ENCODE results near the gene MFSD2A.

MFSD2A gene

DNA sequence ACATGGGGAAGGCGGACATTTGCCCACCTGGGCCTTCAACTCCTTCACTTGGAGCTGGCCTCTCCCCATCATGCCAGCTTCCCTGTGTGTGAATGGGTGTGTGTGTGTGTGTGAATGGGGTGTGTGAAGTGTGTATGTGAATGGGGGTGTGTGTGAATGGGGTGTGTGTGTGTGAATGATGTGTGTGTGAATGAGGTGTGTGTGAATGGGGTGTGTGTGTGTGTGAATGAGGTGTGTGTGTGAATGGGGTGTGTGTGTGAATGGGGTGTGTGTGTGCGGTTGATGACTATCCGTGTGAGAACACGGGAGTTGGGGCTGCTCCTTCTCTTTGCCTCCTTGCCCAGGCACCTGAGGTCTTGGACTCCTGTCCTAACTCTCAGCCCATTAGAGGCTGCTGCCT, 9.6 kb downstream of the MFSD2A start:
- H3K4me1 ChIP-seq (ENCODE audit: control insufficient read depth, low read depth, low read length), result no peaks in the 10 kb centered on the region
- peaks cover 8% of the 10 kb centered on the region for H3K36me3 ChIP-seq (ENCODE audit: control insufficient read depth, insufficient read depth, low read length)
- H3K27me3 ChIP-seq (ENCODE audit: insufficient read depth, low read length, poor library complexity), result no peaks in the 10 kb centered on the region
- H3K4me3 ChIP-seq (ENCODE audit: low read length), result no peak overlapping the region
- no peak overlapping the region for H3K23ac ChIP-seq (ENCODE audit: low read length)
- H2BK5ac ChIP-seq (ENCODE audit: low read length), result no peak overlapping the region
- 100% methylated on average over 2 of the region's 4 CpGs for WGBS (ENCODE audit: extremely low coverage, insufficient coverage, low lambda C conversion rate)
- no peak overlapping the region for H2AK5ac ChIP-seq (ENCODE audit: low read length)
- DNase-seq, result no peak
- no peak overlapping the region for H3K27ac ChIP-seq (ENCODE audit: low read depth, low read length)
- H2BK15ac ChIP-seq (replicated peaks; ENCODE audit: low read depth), result no peak overlapping the region
- no peak overlapping the region for H3K18ac ChIP-seq (ENCODE audit: low read length)
- no peak overlapping the region for H3K4me2 ChIP-seq (ENCODE audit: low read length)
- H3K56ac ChIP-seq (ENCODE audit: low read length), result no peak overlapping the region
- no peak overlapping the region for H3K9ac ChIP-seq (ENCODE audit: low read length)
- H4K5ac ChIP-seq (ENCODE audit: low read length), result no peak overlapping the region
- H3K79me1 ChIP-seq (ENCODE audit: low read length), result no peaks in the 10 kb centered on the region
- no peaks in the 10 kb centered on the region for H3K79me2 ChIP-seq (ENCODE audit: control insufficient read depth, insufficient read depth, low read length)
- no peak overlapping the region for H2BK120ac ChIP-seq (ENCODE audit: low read depth, low read length)
- H4K8ac ChIP-seq (ENCODE audit: low read depth, low read length), result no peak overlapping the region
- H3K4ac ChIP-seq (ENCODE audit: low read depth, low read length), result no peak overlapping the region

DNA sequence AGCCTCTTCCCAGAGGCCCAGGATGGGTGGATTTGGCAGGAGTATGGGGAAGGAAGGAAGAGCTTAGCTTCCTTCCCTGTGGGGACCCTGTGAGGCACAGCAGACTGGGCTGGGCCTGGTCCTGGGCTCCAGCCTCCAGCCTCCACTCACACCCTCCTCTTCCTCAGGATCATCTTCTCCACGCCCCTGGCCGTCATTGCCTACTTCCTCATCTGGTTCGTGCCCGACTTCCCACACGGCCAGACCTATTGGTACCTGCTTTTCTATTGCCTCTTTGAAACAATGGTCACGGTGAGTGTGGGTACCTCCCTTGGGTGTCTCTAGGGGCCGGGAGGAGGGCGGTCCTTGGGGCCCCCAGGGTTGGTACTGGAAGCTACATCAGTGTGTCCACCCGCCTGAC, 10.1 kb downstream of the MFSD2A start:
- Histone ChIP-seq H3K18ac (ENCODE audit: low read length) (no peak overlapping the region), H3K9ac (ENCODE audit: low read length) (no peak overlapping the region), H3K23ac (ENCODE audit: low read length) (no peak overlapping the region), H2AK5ac (ENCODE audit: low read length) (no peak overlapping the region), H4K5ac (ENCODE audit: low read length) (no peak overlapping the region), H2BK15ac (replicated peaks; ENCODE audit: low read depth) (no peak overlapping the region), H3K36me3 (ENCODE audit: control insufficient read depth, insufficient read depth, low read length) (peaks cover 8% of the 10 kb centered on the region), H3K4ac (ENCODE audit: low read depth, low read length) (no peak overlapping the region), H3K56ac (ENCODE audit: low read length) (no peak overlapping the region), H3K4me1 (ENCODE audit: control insufficient read depth, low read depth, low read length) (no peaks in the 10 kb centered on the region), H2BK5ac (ENCODE audit: low read length) (no peak overlapping the region), H3K4me2 (ENCODE audit: low read length) (no peak overlapping the region), H3K4me3 (ENCODE audit: low read length) (no peak overlapping the region), H3K27me3 (ENCODE audit: insufficient read depth, low read length, poor library complexity) (no peaks in the 10 kb centered on the region), H2BK120ac (ENCODE audit: low read depth, low read length) (no peak overlapping the region), H3K79me1 (ENCODE audit: low read length) (no peaks in the 10 kb centered on the region), H3K79me2 (ENCODE audit: control insufficient read depth, insufficient read depth, low read length) (no peaks in the 10 kb centered on the region), H4K8ac (ENCODE audit: low read depth, low read length) (no peak overlapping the region), H3K27ac (ENCODE audit: low read depth, low read length) (no peak overlapping the region)
- no CpG with 5 or more reads among the region's 9 CpGs for WGBS (ENCODE audit: extremely low coverage, insufficient coverage, low lambda C conversion rate)
- no peak for DNase-seq

DNA sequence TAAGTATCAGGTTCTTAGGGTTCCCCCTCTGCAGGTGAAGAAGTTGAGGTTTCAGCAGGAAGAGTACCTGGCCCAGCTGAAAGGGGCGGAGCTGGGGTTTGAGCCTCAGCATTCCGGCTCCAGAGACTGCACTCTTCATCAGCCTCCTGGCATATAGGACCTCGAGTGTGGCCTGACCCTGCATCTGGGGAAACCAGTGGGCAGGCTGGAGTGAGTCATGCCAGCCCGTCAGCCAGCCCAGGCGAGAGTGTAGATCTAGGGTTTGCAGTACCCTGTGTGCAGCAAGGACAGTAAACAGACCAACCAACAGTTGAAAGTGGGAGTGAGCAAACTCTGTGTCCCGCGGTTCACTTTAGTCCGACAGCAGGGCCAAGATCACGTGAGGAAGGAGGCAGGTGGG, 14.1 kb downstream of the MFSD2A start:
- no peak overlapping the region for H3K18ac ChIP-seq (ENCODE audit: low read length)
- H2BK120ac ChIP-seq (ENCODE audit: low read depth, low read length), result no peak overlapping the region
- H3K23ac ChIP-seq (ENCODE audit: low read length), result no peak overlapping the region
- H2AK5ac ChIP-seq (ENCODE audit: low read length), result no peak overlapping the region
- no peak for DNase-seq
- H2BK15ac ChIP-seq (replicated peaks; ENCODE audit: low read depth), result no peak overlapping the region
- H3K27me3 ChIP-seq (ENCODE audit: insufficient read depth, low read length, poor library complexity), result no peaks in the 10 kb centered on the region
- H3K79me2 ChIP-seq (ENCODE audit: control insufficient read depth, insufficient read depth, low read length), result no peaks in the 10 kb centered on the region
- no peak overlapping the region for H3K4me2 ChIP-seq (ENCODE audit: low read length)
- H3K36me3 ChIP-seq (ENCODE audit: control insufficient read depth, insufficient read depth, low read length), result peaks cover 8% of the 10 kb centered on the region
- no peak overlapping the region for H3K9ac ChIP-seq (ENCODE audit: low read length)
- no peak overlapping the region for H4K8ac ChIP-seq (ENCODE audit: low read depth, low read length)
- WGBS (ENCODE audit: extremely low coverage, insufficient coverage, low lambda C conversion rate), result no CpG with 5 or more reads among the region's 9 CpGs
- no peak overlapping the region for H2BK5ac ChIP-seq (ENCODE audit: low read length)
- no peaks in the 10 kb centered on the region for H3K4me1 ChIP-seq (ENCODE audit: control insufficient read depth, low read depth, low read length)
- H3K4me3 ChIP-seq (ENCODE audit: low read length), result no peak overlapping the region
- no peak overlapping the region for H3K4ac ChIP-seq (ENCODE audit: low read depth, low read length)
- H3K27ac ChIP-seq (ENCODE audit: low read depth, low read length), result no peak overlapping the region
- H3K56ac ChIP-seq (ENCODE audit: low read length), result no peak overlapping the region
- H3K79me1 ChIP-seq (ENCODE audit: low read length), result no peaks in the 10 kb centered on the region
- no peak overlapping the region for H4K5ac ChIP-seq (ENCODE audit: low read length)

DNA sequence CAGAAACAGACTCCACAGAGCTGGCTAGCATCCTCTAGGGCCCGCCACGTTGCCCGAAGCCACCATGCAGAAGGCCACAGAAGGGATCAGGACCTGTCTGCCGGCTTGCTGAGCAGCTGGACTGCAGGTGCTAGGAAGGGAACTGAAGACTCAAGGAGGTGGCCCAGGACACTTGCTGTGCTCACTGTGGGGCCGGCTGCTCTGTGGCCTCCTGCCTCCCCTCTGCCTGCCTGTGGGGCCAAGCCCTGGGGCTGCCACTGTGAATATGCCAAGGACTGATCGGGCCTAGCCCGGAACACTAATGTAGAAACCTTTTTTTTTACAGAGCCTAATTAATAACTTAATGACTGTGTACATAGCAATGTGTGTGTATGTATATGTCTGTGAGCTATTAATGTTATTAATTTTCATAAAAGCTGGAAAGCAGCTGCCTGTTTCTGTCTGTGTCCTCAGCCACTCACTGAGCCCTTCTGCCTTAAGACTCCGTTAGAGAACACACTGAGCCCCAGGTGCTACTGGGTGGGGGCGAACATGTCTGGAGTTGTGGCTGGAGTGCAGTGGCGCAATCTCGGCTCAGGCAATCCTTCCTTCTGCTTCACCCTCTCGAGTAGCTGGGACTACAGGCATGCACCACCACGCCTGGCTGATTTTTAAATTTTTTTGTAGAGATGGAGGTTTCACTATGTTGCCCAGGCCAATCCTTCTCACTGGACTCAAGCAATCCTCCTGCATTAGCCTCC, 14.8 kb downstream of the MFSD2A start:
- Histone ChIP-seq H3K79me1 (ENCODE audit: low read length) (no peaks in the 10 kb centered on the region), H3K27ac (ENCODE audit: low read depth, low read length) (no peak overlapping the region), H3K56ac (ENCODE audit: low read length) (no peak overlapping the region), H3K9ac (ENCODE audit: low read length) (no peak overlapping the region), H3K27me3 (ENCODE audit: insufficient read depth, low read length, poor library complexity) (no peaks in the 10 kb centered on the region), H4K5ac (ENCODE audit: low read length) (no peak overlapping the region), H2BK5ac (ENCODE audit: low read length) (no peak overlapping the region), H3K4me3 (ENCODE audit: low read length) (no peak overlapping the region), H3K23ac (ENCODE audit: low read length) (no peak overlapping the region), H3K79me2 (ENCODE audit: control insufficient read depth, insufficient read depth, low read length) (no peaks in the 10 kb centered on the region), H3K4me1 (ENCODE audit: control insufficient read depth, low read depth, low read length) (no peaks in the 10 kb centered on the region), H2BK120ac (ENCODE audit: low read depth, low read length) (no peak overlapping the region), H2BK15ac (replicated peaks; ENCODE audit: low read depth) (no peak overlapping the region), H3K36me3 (ENCODE audit: control insufficient read depth, insufficient read depth, low read length) (peaks cover 8% of the 10 kb centered on the region), H3K18ac (ENCODE audit: low read length) (no peak overlapping the region), H2AK5ac (ENCODE audit: low read length) (no peak overlapping the region), H3K4ac (ENCODE audit: low read depth, low read length) (no peak overlapping the region), H4K8ac (ENCODE audit: low read depth, low read length) (no peak overlapping the region), H3K4me2 (ENCODE audit: low read length) (no peak overlapping the region)
- DNase-seq, result no peak
- no CpG with 5 or more reads among the region's 13 CpGs for WGBS (ENCODE audit: extremely low coverage, insufficient coverage, low lambda C conversion rate)

DNA sequence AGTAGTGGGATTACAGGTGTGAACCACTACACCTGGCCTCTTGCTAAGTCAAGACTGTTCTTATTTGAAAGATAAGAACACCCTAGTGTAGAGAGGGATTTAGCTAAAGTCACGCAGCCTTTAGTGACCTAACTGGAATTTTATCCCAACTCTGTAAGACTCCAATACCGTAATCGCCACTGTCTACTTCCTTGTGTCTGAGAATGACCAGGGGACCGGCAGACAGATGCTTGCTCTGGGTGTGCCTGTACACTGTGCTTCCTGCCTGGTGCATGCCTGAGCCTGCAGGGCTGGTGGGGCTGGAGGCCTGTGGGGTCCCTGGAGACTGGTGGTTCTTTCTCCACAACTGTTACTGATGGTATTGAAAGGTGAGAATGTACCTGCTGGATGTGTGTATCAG, 15.3 kb downstream of the MFSD2A start:
- Histone ChIP-seq H3K27me3 (ENCODE audit: insufficient read depth, low read length, poor library complexity) (no peaks in the 10 kb centered on the region), H3K79me2 (ENCODE audit: control insufficient read depth, insufficient read depth, low read length) (no peaks in the 10 kb centered on the region), H3K27ac (ENCODE audit: low read depth, low read length) (no peak overlapping the region), H4K5ac (ENCODE audit: low read length) (no peak overlapping the region), H3K4ac (ENCODE audit: low read depth, low read length) (no peak overlapping the region), H2BK5ac (ENCODE audit: low read length) (no peak overlapping the region), H2BK120ac (ENCODE audit: low read depth, low read length) (no peak overlapping the region), H3K18ac (ENCODE audit: low read length) (no peak overlapping the region), H2AK5ac (ENCODE audit: low read length) (no peak overlapping the region), H3K4me2 (ENCODE audit: low read length) (no peak overlapping the region), H3K79me1 (ENCODE audit: low read length) (no peaks in the 10 kb centered on the region), H2BK15ac (replicated peaks; ENCODE audit: low read depth) (no peak overlapping the region), H3K4me1 (ENCODE audit: control insufficient read depth, low read depth, low read length) (no peaks in the 10 kb centered on the region), H3K23ac (ENCODE audit: low read length) (no peak overlapping the region), H4K8ac (ENCODE audit: low read depth, low read length) (no peak overlapping the region), H3K9ac (ENCODE audit: low read length) (no peak overlapping the region), H3K4me3 (ENCODE audit: low read length) (no peak overlapping the region), H3K36me3 (ENCODE audit: control insufficient read depth, insufficient read depth, low read length) (peaks cover 8% of the 10 kb centered on the region), H3K56ac (ENCODE audit: low read length) (no peak overlapping the region)
- WGBS (ENCODE audit: extremely low coverage, insufficient coverage, low lambda C conversion rate), result no CpG with 5 or more reads among the region's 4 CpGs
- no peak for DNase-seq

DNA sequence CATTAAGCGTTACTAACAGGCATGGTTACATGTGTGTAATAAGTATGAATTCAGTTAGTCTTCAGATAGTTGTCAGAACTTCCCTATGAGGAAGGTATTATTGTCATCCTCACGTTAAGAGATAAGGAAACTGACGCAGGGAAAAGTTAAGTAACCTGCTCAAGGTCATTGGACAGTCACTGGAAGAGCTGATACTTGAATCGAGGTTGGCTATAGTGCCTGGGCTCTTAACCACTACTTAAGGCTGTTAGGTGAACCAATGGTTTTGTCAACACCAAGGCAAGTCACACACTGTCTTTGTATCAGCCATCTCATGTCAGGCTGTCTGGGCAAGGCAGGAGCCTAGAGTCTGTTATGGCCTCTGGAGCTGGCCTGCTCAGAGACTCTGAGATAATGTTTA, 16.2 kb downstream of the MFSD2A start:
- no peak for DNase-seq
- Histone ChIP-seq H3K79me2 (ENCODE audit: control insufficient read depth, insufficient read depth, low read length) (no peaks in the 10 kb centered on the region), H2BK15ac (replicated peaks; ENCODE audit: low read depth) (no peak overlapping the region), H3K27ac (ENCODE audit: low read depth, low read length) (no peak overlapping the region), H2BK5ac (ENCODE audit: low read length) (no peak overlapping the region), H4K8ac (ENCODE audit: low read depth, low read length) (no peak overlapping the region), H3K4me3 (ENCODE audit: low read length) (no peak overlapping the region), H3K79me1 (ENCODE audit: low read length) (no peaks in the 10 kb centered on the region), H3K23ac (ENCODE audit: low read length) (no peak overlapping the region), H3K36me3 (ENCODE audit: control insufficient read depth, insufficient read depth, low read length) (peaks cover 8% of the 10 kb centered on the region), H3K9ac (ENCODE audit: low read length) (no peak overlapping the region), H4K5ac (ENCODE audit: low read length) (no peak overlapping the region), H3K4me1 (ENCODE audit: control insufficient read depth, low read depth, low read length) (no peaks in the 10 kb centered on the region), H3K27me3 (ENCODE audit: insufficient read depth, low read length, poor library complexity) (no peaks in the 10 kb centered on the region), H3K4ac (ENCODE audit: low read depth, low read length) (no peak overlapping the region), H3K18ac (ENCODE audit: low read length) (no peak overlapping the region), H2BK120ac (ENCODE audit: low read depth, low read length) (no peak overlapping the region), H3K4me2 (ENCODE audit: low read length) (no peak overlapping the region), H2AK5ac (ENCODE audit: low read length) (no peak overlapping the region), H3K56ac (ENCODE audit: low read length) (no peak overlapping the region)
- WGBS (ENCODE audit: extremely low coverage, insufficient coverage, low lambda C conversion rate), result no CpG with 5 or more reads among the region's 4 CpGs
